Measurements from ENCODE around the gene DGKQ. TPM values are rescaled to one million over a fixed set of nuclear protein-coding genes. Genes with fewer than 3 reads are reported as not detected.
A peak's percentile ranks its signal among the peaks of the same experiment; 100 is the strongest.

The DGKQ gene
- total and polyA plus RNA-seq, 9 of the 15 experiments (the other 6 are each of a cell fraction or from before 2014, with no cell fraction given) = 0.17 to 22.0 (median 5.6) TPM

- TF ChIP-seq MBD2 (IDR thresholded peaks at IDR 0.05; ENCODE audit: borderline replicate concordance, low read depth) (0 out of 2 replicates have a peak, but pooled peaks have one; percentile 71), MNT (conservative IDR thresholded peaks at IDR 0.05) (peak in 1 of 2 experiments; percentile 58; a peak in 2 of 4 replicates), MTA3 (IDR thresholded peaks at IDR 0.05; ENCODE audit: borderline replicate concordance) (peak; percentile 59; the same call in 1 of the 2 replicates), BCLAF1 (IDR thresholded peaks at IDR 0.05; ENCODE audit: borderline replicate concordance in 1 of 2, control insufficient read depth in 1 of 2, low read depth in 2 of 2, low read length in 1 of 2) (peak in 1 of 2 experiments; percentile 73; a peak in 1 of 4 replicates), ILF3 (IDR thresholded peaks at IDR 0.05; ENCODE audit: borderline replicate concordance) (no peak), POLR2A (conservative IDR thresholded peaks at IDR 0.05) (peak; percentile 70)
- TF ChIP-seq, protein P1, sequence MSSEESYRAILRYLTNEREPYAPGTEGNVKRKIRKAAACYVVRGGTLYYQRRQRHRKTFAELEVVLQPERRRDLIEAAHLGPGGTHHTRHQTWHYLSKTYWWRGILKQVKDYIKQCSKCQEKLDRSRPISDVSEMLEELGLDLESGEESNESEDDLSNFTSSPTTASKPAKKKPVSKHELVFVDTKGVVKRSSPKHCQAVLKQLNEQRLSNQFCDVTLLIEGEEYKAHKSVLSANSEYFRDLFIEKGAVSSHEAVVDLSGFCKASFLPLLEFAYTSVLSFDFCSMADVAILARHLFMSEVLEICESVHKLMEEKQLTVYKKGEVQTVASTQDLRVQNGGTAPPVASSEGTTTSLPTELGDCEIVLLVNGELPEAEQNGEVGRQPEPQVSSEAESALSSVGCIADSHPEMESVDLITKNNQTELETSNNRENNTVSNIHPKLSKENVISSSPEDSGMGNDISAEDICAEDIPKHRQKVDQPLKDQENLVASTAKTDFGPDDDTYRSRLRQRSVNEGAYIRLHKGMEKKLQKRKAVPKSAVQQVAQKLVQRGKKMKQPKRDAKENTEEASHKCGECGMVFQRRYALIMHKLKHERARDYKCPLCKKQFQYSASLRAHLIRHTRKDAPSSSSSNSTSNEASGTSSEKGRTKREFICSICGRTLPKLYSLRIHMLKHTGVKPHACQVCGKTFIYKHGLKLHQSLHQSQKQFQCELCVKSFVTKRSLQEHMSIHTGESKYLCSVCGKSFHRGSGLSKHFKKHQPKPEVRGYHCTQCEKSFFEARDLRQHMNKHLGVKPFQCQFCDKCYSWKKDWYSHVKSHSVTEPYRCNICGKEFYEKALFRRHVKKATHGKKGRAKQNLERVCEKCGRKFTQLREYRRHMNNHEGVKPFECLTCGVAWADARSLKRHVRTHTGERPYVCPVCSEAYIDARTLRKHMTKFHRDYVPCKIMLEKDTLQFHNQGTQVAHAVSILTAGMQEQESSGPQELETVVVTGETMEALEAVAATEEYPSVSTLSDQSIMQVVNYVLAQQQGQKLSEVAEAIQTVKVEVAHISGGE (CRISPR knock-in tag; IDR thresholded peaks at IDR 0.05) = 0 out of 6 replicates have a peak, but pooled peaks of 1 of the 3 experiments have one; percentile 63
Measured at GRCh38 chr4:996030-996996, 22.9 kb upstream of the DGKQ start (continued).
